PFSK-1 (cell line): ENCODE measurements around the gene SACS.

ENCODE experiments used
- FOXP2 ChIP-seq: optimal IDR thresholded peaks from 2 replicates; pipeline ENCODE3; 2011; ENCODE audit warnings: borderline replicate concordance, control low read depth, inconsistent platforms; ENCODE audit not compliant: insufficient read depth; ENCODE audit errors: extremely low read length, extremely low read depth
- POLR2AphosphoS5 ChIP-seq: IDR thresholded peaks from 2 replicates; pipeline ENCODE4 v1.6.1; 2012; ENCODE audit warnings: low read depth, mild to moderate bottlenecking, control low read depth, low read length, moderate library complexity
- SIN3A ChIP-seq: IDR thresholded peaks from 2 replicates; pipeline ENCODE4 v1.6.1; 2012; ENCODE audit warnings: mild to moderate bottlenecking, low read length, moderate library complexity, borderline replicate concordance; ENCODE audit not compliant: insufficient read depth
- TAF1 ChIP-seq: IDR thresholded peaks from 2 replicates; pipeline ENCODE4 v1.6.1; 2012; ENCODE audit warnings: low read length, control low read depth, borderline replicate concordance; ENCODE audit not compliant: insufficient read depth
- TF ChIP-seq, protein P1 (sequence below), 2 experiments: IDR thresholded peaks; 2 replicates each; pipeline versions ENCODE4 v1.6.1 to v1.8.0; 2011 to 2012; ENCODE audit warnings: low read depth in 2 of 2, low read length in 2 of 2, control low read depth in 1 of 2, inconsistent platforms in 1 of 2, mild to moderate bottlenecking in 1 of 2, moderate library complexity in 1 of 2; ENCODE audit not compliant: insufficient read depth in 1 of 2

SACS gene

DNA sequence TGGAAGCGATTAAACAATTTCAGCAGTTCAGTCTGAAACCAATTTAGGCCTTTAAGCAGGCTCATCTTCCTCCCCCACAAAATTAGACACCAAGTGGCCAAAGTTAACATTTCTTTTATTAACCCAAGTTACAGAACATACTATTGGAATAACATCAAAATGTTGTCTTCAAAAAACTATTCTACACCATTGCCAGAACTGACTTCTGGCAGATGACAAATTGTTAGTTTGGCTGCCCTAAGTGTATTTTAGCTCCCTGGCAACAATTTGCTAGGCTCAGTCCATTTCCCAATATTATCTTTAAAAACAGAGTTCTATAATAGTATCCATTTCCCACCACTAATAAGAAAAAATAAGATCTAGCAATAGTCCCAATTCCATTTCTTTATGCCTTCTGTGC is 144.9 kb downstream of the SACS start:
- no peak for TF ChIP-seq SIN3A
- TF ChIP-seq POLR2AphosphoS5: no peak
- TF ChIP-seq TAF1: no peak
- TF ChIP-seq, protein P1, sequence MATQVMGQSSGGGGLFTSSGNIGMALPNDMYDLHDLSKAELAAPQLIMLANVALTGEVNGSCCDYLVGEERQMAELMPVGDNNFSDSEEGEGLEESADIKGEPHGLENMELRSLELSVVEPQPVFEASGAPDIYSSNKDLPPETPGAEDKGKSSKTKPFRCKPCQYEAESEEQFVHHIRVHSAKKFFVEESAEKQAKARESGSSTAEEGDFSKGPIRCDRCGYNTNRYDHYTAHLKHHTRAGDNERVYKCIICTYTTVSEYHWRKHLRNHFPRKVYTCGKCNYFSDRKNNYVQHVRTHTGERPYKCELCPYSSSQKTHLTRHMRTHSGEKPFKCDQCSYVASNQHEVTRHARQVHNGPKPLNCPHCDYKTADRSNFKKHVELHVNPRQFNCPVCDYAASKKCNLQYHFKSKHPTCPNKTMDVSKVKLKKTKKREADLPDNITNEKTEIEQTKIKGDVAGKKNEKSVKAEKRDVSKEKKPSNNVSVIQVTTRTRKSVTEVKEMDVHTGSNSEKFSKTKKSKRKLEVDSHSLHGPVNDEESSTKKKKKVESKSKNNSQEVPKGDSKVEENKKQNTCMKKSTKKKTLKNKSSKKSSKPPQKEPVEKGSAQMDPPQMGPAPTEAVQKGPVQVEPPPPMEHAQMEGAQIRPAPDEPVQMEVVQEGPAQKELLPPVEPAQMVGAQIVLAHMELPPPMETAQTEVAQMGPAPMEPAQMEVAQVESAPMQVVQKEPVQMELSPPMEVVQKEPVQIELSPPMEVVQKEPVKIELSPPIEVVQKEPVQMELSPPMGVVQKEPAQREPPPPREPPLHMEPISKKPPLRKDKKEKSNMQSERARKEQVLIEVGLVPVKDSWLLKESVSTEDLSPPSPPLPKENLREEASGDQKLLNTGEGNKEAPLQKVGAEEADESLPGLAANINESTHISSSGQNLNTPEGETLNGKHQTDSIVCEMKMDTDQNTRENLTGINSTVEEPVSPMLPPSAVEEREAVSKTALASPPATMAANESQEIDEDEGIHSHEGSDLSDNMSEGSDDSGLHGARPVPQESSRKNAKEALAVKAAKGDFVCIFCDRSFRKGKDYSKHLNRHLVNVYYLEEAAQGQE (IDR thresholded peaks at IDR 0.05; ENCODE audit: insufficient read depth in 1 of 2, low read depth in 2 of 2, low read length in 2 of 2): no peak
- TF ChIP-seq FOXP2: no peak

DNA sequence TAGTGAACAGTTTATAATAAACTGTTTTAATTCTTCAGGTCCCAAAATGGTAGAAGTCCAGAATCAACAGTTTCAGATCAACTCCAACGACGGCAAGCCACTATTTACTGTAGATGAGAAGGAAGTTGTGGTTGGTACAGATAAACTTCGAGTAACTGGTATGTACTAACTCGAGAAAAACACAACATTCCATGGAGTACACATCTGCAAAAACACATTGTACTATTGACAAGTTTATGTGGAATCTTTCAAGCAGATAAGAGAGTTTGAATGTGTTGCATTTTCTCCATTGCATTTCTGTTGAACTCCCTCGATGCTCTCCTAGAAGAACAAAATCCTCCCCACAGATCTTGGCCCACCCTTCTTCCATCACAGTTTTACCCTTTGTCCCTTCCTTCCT is 154.2 kb downstream of the SACS start:
- TF ChIP-seq SIN3A (no peak), TAF1 (no peak), POLR2AphosphoS5 (no peak), FOXP2 (no peak)
- TF ChIP-seq, protein P1 (IDR thresholded peaks at IDR 0.05; ENCODE audit: insufficient read depth in 1 of 2, low read depth in 2 of 2, low read length in 2 of 2): no peak
